ENCODE data around the gene STIM2. TPM values are rescaled to one million over a fixed set of nuclear protein-coding genes. Genes with fewer than 3 reads are reported as not detected.

The STIM2 gene
- polyA plus RNA-seq, 3 donors = 8.6 to 16.5 (median 8.8) TPM

DNA sequence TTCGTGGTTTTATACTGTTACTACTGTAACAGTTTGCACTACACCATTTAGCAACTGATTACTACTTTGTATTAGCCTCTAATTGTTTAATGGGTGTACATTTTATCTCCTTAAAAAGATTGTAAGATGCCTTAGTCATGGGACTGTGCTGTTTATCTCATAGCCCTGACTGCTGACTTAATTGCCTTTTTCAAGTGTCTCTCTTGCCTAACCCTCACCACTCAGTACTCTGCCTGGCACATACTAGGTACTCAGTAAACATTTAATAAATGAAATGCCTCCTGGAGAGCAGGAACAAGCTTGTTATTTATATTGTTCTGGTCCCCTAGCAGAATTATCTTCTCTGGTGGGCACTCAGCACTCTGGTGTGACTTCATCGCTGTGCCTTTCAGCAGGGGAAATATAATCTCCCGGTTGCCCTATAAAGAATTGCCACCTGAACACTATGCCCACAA, 1.7 kb upstream of the STIM2 start:
- Histone ChIP-seq H3K27me3 (ENCODE audit: control insufficient read depth in 2 of 2, insufficient read depth in 2 of 2, low read length in 2 of 2) (no peaks in the 10 kb centered on the region), H3K36me3 (replicated peaks in 1 of 2; ENCODE audit: control insufficient read depth in 1 of 2, insufficient read depth in 2 of 2, low read length in 2 of 2) (no peaks in the 10 kb centered on the region), H4K20me1 (ENCODE audit: insufficient read depth, low read length) (peaks cover 9% of the 10 kb centered on the region), H3K4me1 (ENCODE audit: control insufficient read depth in 1 of 2, insufficient read depth in 2 of 2, low read length in 2 of 2) (peaks cover 38 to 55% of the 10 kb centered on the region in 2 donors), H3K4me3 (replicated peaks in 1 of 3; ENCODE audit: low read depth in 2 of 3, low read length in 3 of 3) (no peak overlapping the region), H3K27ac (ENCODE audit: low read depth in 1 of 2, low read length in 2 of 2) (no peak overlapping the region), H3K9ac (ENCODE audit: insufficient read depth, low read length, poor library complexity, severe bottlenecking) (no peak overlapping the region), H3K4me2 (replicated peaks; ENCODE audit: extremely low read depth, low read length, poor library complexity, severe bottlenecking) (peak overlapping the region; percentile 99), H2AFZ (ENCODE audit: insufficient read depth, low read depth, low read length, poor library complexity, severe bottlenecking) (no peak overlapping the region), H3K9me3 (replicated peaks in 1 of 2; ENCODE audit: control insufficient read depth in 1 of 2, insufficient read depth in 1 of 2, low read length in 2 of 2) (no peaks in the 10 kb centered on the region), H3K79me2 (ENCODE audit: insufficient read depth, low read length) (peaks cover 31% of the 10 kb centered on the region)
- H3K36me3 Mint-ChIP-seq = no peaks in the 10 kb centered on the region
- no CpG with 5 or more reads among the region's 3 CpGs for whole genome bisulfite sequencing (ENCODE audit: insufficient coverage)
- DNase-seq = no peak
- peaks cover 2 to 3% (median 3%) of the 10 kb centered on the region in 3 donors for H3K27me3 Mint-ChIP-seq (ENCODE audit: low read depth in 3 of 3)
- intact Hi-C loops (cut with micrococcal nuclease) = no loop called here
- H3K9me3 Mint-ChIP-seq = no peaks in the 10 kb centered on the region
- H3K4me1 Mint-ChIP-seq = peaks cover 44% of the 10 kb centered on the region
- peak overlapping the region; percentile 88 for H3K4me3 Mint-ChIP-seq
- TF ChIP-seq, protein P1, sequence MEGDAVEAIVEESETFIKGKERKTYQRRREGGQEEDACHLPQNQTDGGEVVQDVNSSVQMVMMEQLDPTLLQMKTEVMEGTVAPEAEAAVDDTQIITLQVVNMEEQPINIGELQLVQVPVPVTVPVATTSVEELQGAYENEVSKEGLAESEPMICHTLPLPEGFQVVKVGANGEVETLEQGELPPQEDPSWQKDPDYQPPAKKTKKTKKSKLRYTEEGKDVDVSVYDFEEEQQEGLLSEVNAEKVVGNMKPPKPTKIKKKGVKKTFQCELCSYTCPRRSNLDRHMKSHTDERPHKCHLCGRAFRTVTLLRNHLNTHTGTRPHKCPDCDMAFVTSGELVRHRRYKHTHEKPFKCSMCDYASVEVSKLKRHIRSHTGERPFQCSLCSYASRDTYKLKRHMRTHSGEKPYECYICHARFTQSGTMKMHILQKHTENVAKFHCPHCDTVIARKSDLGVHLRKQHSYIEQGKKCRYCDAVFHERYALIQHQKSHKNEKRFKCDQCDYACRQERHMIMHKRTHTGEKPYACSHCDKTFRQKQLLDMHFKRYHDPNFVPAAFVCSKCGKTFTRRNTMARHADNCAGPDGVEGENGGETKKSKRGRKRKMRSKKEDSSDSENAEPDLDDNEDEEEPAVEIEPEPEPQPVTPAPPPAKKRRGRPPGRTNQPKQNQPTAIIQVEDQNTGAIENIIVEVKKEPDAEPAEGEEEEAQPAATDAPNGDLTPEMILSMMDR (IDR thresholded peaks at IDR 0.05) = no peak
- H3K27ac Mint-ChIP-seq = no peak overlapping the region

- peaks cover 39% of the 10 kb centered on the region for H3K79me2 ChIP-seq (ENCODE audit: insufficient read depth, low read length)
Measured at GRCh38 chr4:26859762-26860156, 882 bp upstream of the STIM2 start.

More at GRCh38 chr4:26859762-26860156, 882 bp upstream of the STIM2 start:
- H3K9ac ChIP-seq (ENCODE audit: insufficient read depth, low read length, poor library complexity, severe bottlenecking) = peak overlapping the region; percentile 87
- Mint-ChIP-seq H3K27me3 (ENCODE audit: low read depth in 3 of 3) (peaks cover 0 to under 1% (median 0%) of the 10 kb centered on the region in 3 donors), H3K4me3 (peak overlapping the region; percentile 95 to 97), H3K27ac (peak overlapping the region in 5 of 7 donors; percentile 87 to 97 (median 95)), H3K36me3 (no peaks in the 10 kb centered on the region), H3K9me3 (no peaks in the 10 kb centered on the region), H3K4me1 (peaks cover 47% of the 10 kb centered on the region)
- H3K4me1 ChIP-seq (ENCODE audit: control insufficient read depth in 1 of 2, insufficient read depth in 2 of 2, low read length in 2 of 2) = peaks cover 38 to 57% of the 10 kb centered on the region in 2 donors
- no peaks in the 10 kb centered on the region for H3K9me3 ChIP-seq (replicated peaks in 1 of 2; ENCODE audit: control insufficient read depth in 1 of 2, insufficient read depth in 1 of 2, low read length in 2 of 2)
- H3K27ac ChIP-seq (ENCODE audit: low read depth in 1 of 2, low read length in 2 of 2) = peak overlapping the region in 1 of 2 donors; percentile 88
- TF ChIP-seq, protein P1 (IDR thresholded peaks at IDR 0.05) = no peak
- intact Hi-C loops (cut with micrococcal nuclease) = no loop called here
- peak overlapping the region; percentile 93 for H3K4me2 ChIP-seq (replicated peaks; ENCODE audit: extremely low read depth, low read length, poor library complexity, severe bottlenecking)
- peak overlapping the region; percentile 49 to 92 (median 74) for H3K4me3 ChIP-seq (replicated peaks in 1 of 3; ENCODE audit: low read depth in 2 of 3, low read length in 3 of 3)
- WGBS (ENCODE audit: insufficient coverage) = 62% methylated on average over 3 of the region's 5 CpGs
- no peak for DNase-seq
- peaks cover 9% of the 10 kb centered on the region for H4K20me1 ChIP-seq (ENCODE audit: insufficient read depth, low read length)
- peak overlapping the region; percentile 92 for H2AFZ ChIP-seq (ENCODE audit: insufficient read depth, low read depth, low read length, poor library complexity, severe bottlenecking)
- H3K36me3 ChIP-seq (replicated peaks in 1 of 2; ENCODE audit: control insufficient read depth in 1 of 2, insufficient read depth in 2 of 2, low read length in 2 of 2) = no peaks in the 10 kb centered on the region
- H3K27me3 ChIP-seq (ENCODE audit: control insufficient read depth in 2 of 2, insufficient read depth in 2 of 2, low read length in 2 of 2) = no peaks in the 10 kb centered on the region
